K562 (cell line): ENCODE data around the gene TIMM9. TPM values are rescaled to one million over a fixed set of nuclear protein-coding genes. Genes with fewer than 3 reads are reported as not detected.

ENCODE experiments used
- ATAC-seq: fragments of 200-7000 bp; cut with Tn5 transposase; 3 replicates; pipeline ENCODE4 v1.9.1; 2020; ENCODE audit warnings: moderate library complexity
- BruUV-seq: library from RNA; stranded (reverse); fragments of 400-500 nt; replicated peaks from 2 replicates; lab custom pipeline; 2021; lab: Mats Ljungman, UMichigan
- CTCF ChIA-PET: fragments of 300-600 bp; formaldehyde crosslinking; extraction: SDS; loops from one replicate; lab custom pipeline; 2021; ENCODE audit warnings: low intra/inter-chr PET ratio; lab: Yijun Ruan, JAX
- POLR2A ChIA-PET: fragments of 300-600, 350-650 bp; sonication (Branson Sonifier 250); formaldehyde crosslinking; extraction: SDS; loops from one replicate; lab custom pipeline; 2021; ENCODE audit warnings: antibody characterized with exemption, inconsistent platforms; lab: Yijun Ruan, JAX
- DNase-seq, 4 experiments: peaks; one replicate each; pipeline versions ENCODE4 v3.0.0 to v3.0.0-alpha.2; 2011 to 2018; ENCODE audit warnings: low spot score in 3 of 4, mixed read lengths in 3 of 4; ENCODE audit errors: extremely low read depth in 1 of 4
- FAIRE-seq: peaks from 2 replicates; lab custom pipeline; 2011; peaks lifted over from hg19 to GRCh38; lab: Jason Lieb, UNC
- H2AFZ ChIP-seq: 2 replicates; pipeline ENCODE4 v1.6.0; 2011; ENCODE audit warnings: low read depth, low read length, control low read depth, inconsistent platforms
- H3K27ac ChIP-seq: fragments of 200-600 bp; 3 replicates; pipeline ENCODE4 v1.8.0; 2011; ENCODE audit warnings: low read depth, mild to moderate bottlenecking, control low read depth, inconsistent platforms, low read length, moderate library complexity, mixed read lengths; ENCODE audit errors: extremely low read depth
- H3K27me3 ChIP-seq, 2 experiments: fragments of 300-600 bp in 1 of 2; 2 replicates in 1 of 2; 3 replicates in 1 of 2; pipeline versions ENCODE4 v1.6.0 to v1.8.0; 2011; ENCODE audit warnings: inconsistent platforms in 2 of 2, low read length in 2 of 2, mild to moderate bottlenecking in 1 of 2, mixed read lengths in 1 of 2, moderate library complexity in 1 of 2; ENCODE audit not compliant: control insufficient read depth in 2 of 2, insufficient read depth in 2 of 2
- H3K36me3 ChIP-seq: fragments of 300-600 bp; 3 replicates; pipeline ENCODE4 v1.8.0; 2011; ENCODE audit warnings: mild to moderate bottlenecking, low read length, inconsistent platforms; ENCODE audit not compliant: control insufficient read depth, insufficient read depth
- H3K4me1 ChIP-seq, 2 experiments: fragments of 200-600 bp in 1 of 2; replicated peaks in 1 of 2; 2 replicates in 1 of 2; 3 replicates in 1 of 2; pipeline versions ENCODE4 v1.5.1 to v1.8.0; 2011; ENCODE audit warnings: inconsistent platforms in 2 of 2, low read length in 2 of 2, mild to moderate bottlenecking in 1 of 2, mixed read lengths in 1 of 2, moderate library complexity in 1 of 2; ENCODE audit not compliant: control insufficient read depth in 2 of 2, insufficient read depth in 2 of 2
- H3K4me2 ChIP-seq: 2 replicates; pipeline ENCODE4 v1.6.1; 2011; ENCODE audit warnings: low read length, control low read depth, inconsistent platforms, mixed read lengths; ENCODE audit not compliant: insufficient read depth
- H3K4me3 ChIP-seq: fragments of 200-600 bp; sonication (generic), shearing (Covaris generic); 2 replicates; pipeline ENCODE4 v1.5.1; 2016; ENCODE audit warnings: control low read depth, inconsistent platforms
- H3K79me2 ChIP-seq: fragments of 200-600 bp; 3 replicates; pipeline ENCODE4 v1.8.0; 2011; ENCODE audit warnings: low read length, inconsistent platforms; ENCODE audit not compliant: control insufficient read depth, insufficient read depth
- H3K9ac ChIP-seq, 2 experiments: 2 replicates each; pipeline versions ENCODE4 v1.6.0 to v1.6.1; 2011; ENCODE audit warnings: low read depth in 2 of 2, low read length in 2 of 2, control low read depth in 1 of 2, inconsistent platforms in 1 of 2, mild to moderate bottlenecking in 1 of 2, mixed read lengths in 1 of 2; ENCODE audit not compliant: insufficient read depth in 1 of 2
- H3K9me1 ChIP-seq: one replicate; pipeline ENCODE4 v1.6.0; 2011; ENCODE audit warnings: inconsistent platforms, mild to moderate bottlenecking, low read length, moderate library complexity; ENCODE audit not compliant: control insufficient read depth, insufficient read depth
- H3K9me3 ChIP-seq: replicated peaks from 2 replicates; pipeline ENCODE4 v1.5.1; 2011; ENCODE audit warnings: low read depth, low read length, inconsistent platforms; ENCODE audit not compliant: control insufficient read depth, insufficient read depth
- H4K20me1 ChIP-seq: replicated peaks from 2 replicates; pipeline ENCODE4 v1.6.1; 2011; ENCODE audit warnings: low read length, inconsistent platforms, mixed read lengths; ENCODE audit not compliant: control insufficient read depth, insufficient read depth
- ZFX ChIP-seq: sonication (generic); formaldehyde crosslinking; IDR thresholded peaks from 2 replicates; pipeline ENCODE4 v1.8.0; 2022; ENCODE audit warnings: mild to moderate bottlenecking, missing genetic modification reagents, moderate library complexity
- ZNF121 ChIP-seq: sonication (generic); formaldehyde crosslinking; conservative IDR thresholded peaks from 2 replicates; pipeline ENCODE4 v1.8.0; 2022; ENCODE audit warnings: missing genetic modification reagents
- WGBS: fragments of 100-300 bp; shearing (Covaris generic); methylation state at CpG from one replicate; pipeline ENCODE4 v1.1.6; 2016; ENCODE audit warnings: low coverage, mixed read lengths; ENCODE audit not compliant: insufficient coverage; ENCODE audit errors: missing lambda C conversion rate; 5-methylcytosine and 5-hydroxymethylcytosine counted together
- in situ Hi-C: fragments of 300-500 bp; cut with MboI; formaldehyde crosslinking; loops from 4 replicates; pipeline ENCODE4 v1.15.0; 2018; ENCODE audit warnings: inconsistent platforms, mixed read lengths
- intact Hi-C: fragments of 100-400 bp; cut with micrococcal nuclease; formaldehyde crosslinking; loops from 2 replicates; pipeline ENCODE4 v1.14.2; 2022
- polyA plus RNA-seq, 8 experiments: library from polyadenylated mRNA; depleted of rRNA in 4 of 8; stranded (reverse) in 5 of 8; unstranded in 3 of 8; fragments of >200 nt; fragmentation: Nextera tagmentation in 2 of 8; fragmentation: Illumina TruSeq in 1 of 8; extraction: Ambion mirVana in 2 of 8; extraction: Trizol in 1 of 8; gene quantifications; 2 replicates each; pipeline versions ENCODE4 v1.2.1 to v1.2.3, GENCODE V29; 2011 to 2014; ENCODE audit warnings: inconsistent platforms in 1 of 8, missing spikeins in 1 of 8
- total RNA-seq, 7 experiments: library from RNA; depleted of rRNA in 6 of 7; stranded (reverse); fragments of >200 nt in 6 of 7; fragmentation: Illumina TruSeq in 2 of 7; extraction: Trizol in 2 of 7; gene quantifications; 2 replicates each; pipeline versions ENCODE4 v1.2.1 to v1.2.3, GENCODE V29; 2011 to 2021; ENCODE audit warnings: low replicate concordance in 1 of 7
- TF ChIP-seq, protein P1 (sequence below), 2 experiments: IDR thresholded peaks; 2 replicates each; pipeline ENCODE4 v1.6.1; 2011; ENCODE audit warnings: borderline replicate concordance in 1 of 2, control low read depth in 1 of 2, low read depth in 1 of 2, low read length in 1 of 2, mild to moderate bottlenecking in 1 of 2, mixed read lengths in 1 of 2, moderate library complexity in 1 of 2; ENCODE audit not compliant: insufficient read depth in 1 of 2, insufficient read length in 1 of 2, poor library complexity in 1 of 2, severe bottlenecking in 1 of 2; ENCODE audit errors: extremely low read depth in 1 of 2
- TF ChIP-seq, protein P2 (sequence below): fragments of 450-650 bp; conservative IDR thresholded peaks from 2 replicates; pipeline ENCODE4 v1.6.1; 2016; ENCODE audit warnings: missing genetic modification characterization, low read depth, mild to moderate bottlenecking, control low read depth, missing compliant biosample characterization

The TIMM9 gene
- total and polyA plus RNA-seq, 9 of the 15 experiments (the other 6 are each of a cell fraction or from before 2014, with no cell fraction given), result 28.0 to 101 (median 54.3) TPM

DNA sequence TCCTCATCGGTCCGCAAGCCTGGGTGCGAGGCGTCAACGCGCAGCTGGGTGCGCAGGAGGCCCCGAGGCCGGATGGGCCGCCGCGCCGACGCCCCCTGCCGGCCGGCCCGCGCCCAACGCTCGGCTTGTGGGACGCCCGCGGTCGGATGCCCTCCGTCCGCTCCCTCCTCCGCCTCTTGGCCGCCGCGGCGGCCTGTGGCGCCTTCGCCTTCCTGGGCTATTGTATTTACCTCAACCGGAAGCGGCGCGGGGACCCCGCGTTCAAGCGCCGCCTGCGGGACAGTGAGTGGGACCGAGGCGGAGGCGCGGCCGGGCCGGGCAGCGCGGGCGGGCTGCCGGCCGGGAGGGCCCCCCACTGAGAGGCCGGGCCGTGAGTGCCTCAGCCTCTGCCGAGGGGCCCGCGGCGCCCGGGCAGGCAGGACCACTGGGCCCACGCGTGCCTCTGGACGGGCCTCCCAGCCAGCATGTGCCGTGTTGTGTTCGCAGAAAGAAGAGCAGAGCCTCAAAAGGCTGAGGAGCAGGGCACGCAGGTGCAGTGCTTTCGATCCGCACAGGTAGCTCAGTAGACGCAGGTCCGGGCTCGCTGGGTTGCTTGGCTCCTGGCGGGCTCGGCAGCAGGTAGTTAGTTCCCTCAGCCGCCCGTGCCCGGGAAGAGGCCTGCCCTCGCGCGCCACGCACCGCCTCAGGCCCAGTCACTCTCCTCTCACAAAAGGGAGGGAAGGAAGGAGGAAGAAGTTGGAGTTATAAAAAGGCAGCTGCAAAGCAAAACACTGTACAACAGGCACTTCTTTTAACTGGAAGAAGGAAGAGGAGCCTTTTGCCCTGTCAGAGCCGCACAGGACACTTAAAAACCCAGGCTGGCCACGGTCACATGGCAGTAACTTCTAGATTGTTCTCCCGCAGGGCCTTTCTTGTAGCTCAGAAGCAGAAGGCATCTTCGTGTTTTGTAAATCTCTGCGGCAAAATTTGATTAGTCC, 31.2 kb downstream of the TIMM9 start, which contains the start of gene TOMM20L (continued):
- peak; percentile 35; the same call in 1 of the 2 replicates for TF ChIP-seq ZFX (CRISPR knock-in tag)
- TF ChIP-seq, protein P1, sequence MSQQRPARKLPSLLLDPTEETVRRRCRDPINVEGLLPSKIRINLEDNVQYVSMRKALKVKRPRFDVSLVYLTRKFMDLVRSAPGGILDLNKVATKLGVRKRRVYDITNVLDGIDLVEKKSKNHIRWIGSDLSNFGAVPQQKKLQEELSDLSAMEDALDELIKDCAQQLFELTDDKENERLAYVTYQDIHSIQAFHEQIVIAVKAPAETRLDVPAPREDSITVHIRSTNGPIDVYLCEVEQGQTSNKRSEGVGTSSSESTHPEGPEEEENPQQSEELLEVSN (IDR thresholded peaks at IDR 0.05; ENCODE audit: borderline replicate concordance in 1 of 2, extremely low read depth in 1 of 2, insufficient read depth in 1 of 2, insufficient read length in 1 of 2, low read depth in 1 of 2, low read length in 1 of 2, poor library complexity in 1 of 2, severe bottlenecking in 1 of 2), result peak; percentile 72 to 91

DNA sequence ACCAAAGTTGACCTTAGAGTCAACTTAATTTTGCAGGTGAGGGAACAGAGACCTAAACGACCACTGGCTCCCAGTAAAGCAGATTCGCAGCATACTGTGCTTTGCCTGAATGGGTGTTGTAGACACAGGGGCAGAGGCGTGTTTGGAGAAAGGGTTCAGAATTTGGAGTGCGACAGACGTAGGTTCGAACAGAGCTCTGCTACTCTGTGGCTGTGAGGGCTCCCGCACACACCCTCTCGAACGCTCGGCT, 31.8 kb downstream of the TIMM9 start:
- CTCF ChIA-PET, result interaction anchor here (0.6 kb wide), 1 partner anchor 287 kb away, joined by 3 read pairs; no protein-coding TSS in a partner anchor
- POLR2A ChIA-PET, result no interaction called here
- H3K27me3 ChIP-seq, result no peaks in the 10 kb centered on the region
- H3K4me3 ChIP-seq, result peak overlapping the region; percentile 11; the same call in 1 of the 2 replicates
- no peaks in the 10 kb centered on the region for H4K20me1 ChIP-seq
- peaks cover 0 to 9% of the 10 kb centered on the region in 2 experiments; a peak in 3 of 5 replicates for H3K4me1 ChIP-seq
- in situ Hi-C loops, result no loop called here
- H3K9ac ChIP-seq, result peak overlapping the region; percentile 37 to 72; a peak in 3 of 4 replicates
- ATAC-seq (no peak), DNase-seq (no peak), FAIRE-seq (no peak)
- no peak overlapping the region for H3K27ac ChIP-seq
- no TSS peak for BruUV-seq
- H3K9me1 ChIP-seq, result no peaks in the 10 kb centered on the region
- intact Hi-C loops, result no loop called here
- H3K36me3 ChIP-seq, result no peaks in the 10 kb centered on the region
- H2AFZ ChIP-seq, result peak overlapping the region; percentile 96
- H3K79me2 ChIP-seq, result no peaks in the 10 kb centered on the region
- WGBS, result 46% methylated on average over 10 of the region's 10 CpGs
- no peaks in the 10 kb centered on the region for H3K9me3 ChIP-seq
- peak overlapping the region; percentile 62 for H3K4me2 ChIP-seq
- TF ChIP-seq, protein P2, sequence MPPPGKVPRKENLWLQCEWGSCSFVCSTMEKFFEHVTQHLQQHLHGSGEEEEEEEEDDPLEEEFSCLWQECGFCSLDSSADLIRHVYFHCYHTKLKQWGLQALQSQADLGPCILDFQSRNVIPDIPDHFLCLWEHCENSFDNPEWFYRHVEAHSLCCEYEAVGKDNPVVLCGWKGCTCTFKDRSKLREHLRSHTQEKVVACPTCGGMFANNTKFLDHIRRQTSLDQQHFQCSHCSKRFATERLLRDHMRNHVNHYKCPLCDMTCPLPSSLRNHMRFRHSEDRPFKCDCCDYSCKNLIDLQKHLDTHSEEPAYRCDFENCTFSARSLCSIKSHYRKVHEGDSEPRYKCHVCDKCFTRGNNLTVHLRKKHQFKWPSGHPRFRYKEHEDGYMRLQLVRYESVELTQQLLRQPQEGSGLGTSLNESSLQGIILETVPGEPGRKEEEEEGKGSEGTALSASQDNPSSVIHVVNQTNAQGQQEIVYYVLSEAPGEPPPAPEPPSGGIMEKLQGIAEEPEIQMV (tag), result peak; percentile 84
- TF ChIP-seq ZNF121 (CRISPR knock-in tag), result no peak
